SK-N-SH (cell line): ENCODE data around the gene SDK1. TPM values are rescaled to one million over a fixed set of nuclear protein-coding genes. Genes with fewer than 3 reads are reported as not detected.
A peak's percentile ranks its signal among the peaks of the same experiment; 100 is the strongest.

Experiments used
- CTCF ChIA-PET: fragments of 300-600, 350-600 bp; formaldehyde crosslinking; extraction: SDS; loops from one replicate; lab custom pipeline; 2021; lab: Yijun Ruan, JAX
- POLR2A ChIA-PET: fragments of 350-600 bp; sonication (Branson Sonifier 250); formaldehyde crosslinking; extraction: SDS; loops from one replicate; lab custom pipeline; 2020; ENCODE audit warnings: antibody characterized with exemption, inconsistent platforms; lab: Yijun Ruan, JAX
- DNase-seq: peaks from one replicate; pipeline ENCODE4 v3.0.0; 2012
- H2AFZ ChIP-seq: fragments of 200-600 bp; sonication (generic); 2 replicates; pipeline ENCODE4 v1.8.1; 2016; ENCODE audit warnings: antibody characterized with exemption, mild to moderate bottlenecking, low read depth
- H3F3A ChIP-seq: fragments of 200-600 bp; sonication (generic); replicated peaks from 2 replicates; pipeline ENCODE3; 2016; ENCODE audit warnings: antibody characterized with exemption, mild to moderate bottlenecking; ENCODE audit not compliant: insufficient read depth
- H3K27ac ChIP-seq, 2 experiments: fragments of 200-500 bp in 1 of 2; fragments of 200-600 bp in 1 of 2; sonication (Bioruptor generic) in 1 of 2; sonication (generic), shearing (Covaris generic) in 1 of 2; 2 replicates each; pipeline versions ENCODE4 v1.5.1 to v1.6.1; 2014 to 2016; ENCODE audit warnings: low read depth in 2 of 2, inconsistent platforms in 1 of 2, low read length in 1 of 2, mild to moderate bottlenecking in 1 of 2, mixed read lengths in 1 of 2
- H3K27me3 ChIP-seq: fragments of 200-600 bp; sonication (generic), shearing (Covaris generic); 2 replicates; pipeline ENCODE4 v1.6.1; 2016; ENCODE audit warnings: mixed run types; ENCODE audit not compliant: insufficient read depth
- H3K36me3 ChIP-seq, 2 experiments: fragments of 200-500 bp in 1 of 2; fragments of 200-600 bp in 1 of 2; sonication (Bioruptor generic) in 1 of 2; sonication (generic) in 1 of 2; replicated peaks in 1 of 2; 2 replicates each; pipeline versions ENCODE3 to v1.5.1; 2014 to 2016; ENCODE audit warnings: low read length in 1 of 2, mild to moderate bottlenecking in 1 of 2; ENCODE audit not compliant: insufficient read depth in 2 of 2, control insufficient read depth in 1 of 2
- H3K4me1 ChIP-seq, 2 experiments: fragments of 200-500 bp in 1 of 2; fragments of 200-600 bp in 1 of 2; sonication (Bioruptor generic) in 1 of 2; sonication (generic), shearing (Covaris generic) in 1 of 2; 2 replicates each; pipeline versions ENCODE4 v1.5.1 to v1.6.1; 2014 to 2016; ENCODE audit warnings: low read depth in 1 of 2, low read length in 1 of 2, mixed run types in 1 of 2; ENCODE audit not compliant: insufficient read depth in 2 of 2, control insufficient read depth in 1 of 2
- H3K4me2 ChIP-seq: fragments of 200-600 bp; sonication (generic), shearing (Covaris generic); 2 replicates; pipeline ENCODE4 v1.6.1; 2017; ENCODE audit warnings: mixed run types
- H3K4me3 ChIP-seq, 2 experiments: fragments of 200-500 bp in 1 of 2; fragments of 200-600 bp in 1 of 2; sonication (Bioruptor generic) in 1 of 2; sonication (generic), shearing (Covaris generic) in 1 of 2; 2 replicates each; pipeline versions ENCODE4 v1.5.1 to v1.8.1; 2014 to 2016; ENCODE audit warnings: low read depth in 2 of 2, inconsistent platforms in 1 of 2, low read length in 1 of 2, mild to moderate bottlenecking in 1 of 2, mixed read lengths in 1 of 2, moderate library complexity in 1 of 2
- H3K79me2 ChIP-seq: fragments of 200-600 bp; sonication (generic); 2 replicates; pipeline ENCODE4 v1.8.1; 2017; ENCODE audit warnings: mild to moderate bottlenecking; ENCODE audit not compliant: insufficient read depth
- H3K9ac ChIP-seq: fragments of 200-600 bp; sonication (generic); 2 replicates; pipeline ENCODE4 v1.6.1; 2017; ENCODE audit warnings: mixed run types
- H3K9me2 ChIP-seq: fragments of 200-600 bp; sonication (generic); 2 replicates; pipeline ENCODE4 v1.6.1; 2017; ENCODE audit warnings: mixed run types
- H3K9me3 ChIP-seq: fragments of 200-600 bp; sonication (generic); 2 replicates; pipeline ENCODE4 v1.6.1; 2017; ENCODE audit warnings: mixed run types, mild to moderate bottlenecking, moderate library complexity
- H4K20me1 ChIP-seq: fragments of 200-600 bp; sonication (generic); 2 replicates; pipeline ENCODE4 v1.6.1; 2017; ENCODE audit warnings: mild to moderate bottlenecking, mixed run types; ENCODE audit not compliant: insufficient read depth
- CTCF ChIP-seq: fragments of 200-600 bp; sonication (generic); IDR thresholded peaks from 2 replicates; pipeline ENCODE4 v1.6.1; 2017; ENCODE audit warnings: antibody characterized with exemption, mild to moderate bottlenecking, moderate library complexity
- GABPA ChIP-seq: IDR thresholded peaks from 2 replicates; pipeline ENCODE4 v1.4.0; 2012; ENCODE audit warnings: low read depth, mild to moderate bottlenecking
- MAX ChIP-seq: IDR thresholded peaks from 2 replicates; pipeline ENCODE4 v1.4.0; 2012; ENCODE audit warnings: low read depth
- POLR2AphosphoS5 ChIP-seq: IDR thresholded peaks from 2 replicates; pipeline ENCODE4 v1.6.1; 2012; ENCODE audit warnings: low read depth, low read length
- REST ChIP-seq: IDR thresholded peaks from 2 replicates; pipeline ENCODE4 v1.6.1; 2012; ENCODE audit warnings: mild to moderate bottlenecking, low read depth, low read length, moderate library complexity
- RFX5 ChIP-seq: IDR thresholded peaks from 2 replicates; pipeline ENCODE4 v1.6.1; 2012; ENCODE audit warnings: mild to moderate bottlenecking, improper control_type of control experiment, low read length
- SMC3 ChIP-seq: IDR thresholded peaks from 2 replicates; pipeline ENCODE4 v1.6.1; 2012; ENCODE audit warnings: low read depth, low read length, improper control_type of control experiment
- TAF1 ChIP-seq: IDR thresholded peaks from 2 replicates; pipeline ENCODE4 v1.6.1; 2012; ENCODE audit warnings: low read depth, mild to moderate bottlenecking, low read length, moderate library complexity, borderline replicate concordance
- WGBS: methylation state at CpG from one replicate; pipeline ENCODE4 v1.1.6; 2017; ENCODE audit warnings: low lambda C conversion rate; 5-methylcytosine and 5-hydroxymethylcytosine counted together
- polyA plus RNA-seq, 3 experiments: library from polyadenylated mRNA; depleted of rRNA; stranded (reverse); fragments of >200 nt; gene quantifications; 2 replicates each; pipeline ENCODE4 v1.2.3, GENCODE V29; 2012

Gene SDK1
- polyA plus RNA-seq, 1 of the 3 experiments (the other 2 are of a cell fraction) = 1.2 TPM

GRCh38 chr7:3430588-3430987, 129.5 kb downstream of the SDK1 start:
- H3K9me2 ChIP-seq = no peaks in the 10 kb centered on the region
- 71% methylated on average over 7 of the region's 7 CpGs for WGBS
- no peak overlapping the region for H3K9ac ChIP-seq
- POLR2A ChIA-PET = no interaction called here
- H3K79me2 ChIP-seq = no peaks in the 10 kb centered on the region
- no peaks in the 10 kb centered on the region for H3K36me3 ChIP-seq
- TF ChIP-seq CTCF = peak; percentile 25; the same call in 1 of the 2 replicates
- TF ChIP-seq POLR2AphosphoS5 = no peak
- H2AFZ ChIP-seq = no peak overlapping the region
- no peak overlapping the region for H3K4me3 ChIP-seq
- no peaks in the 10 kb centered on the region for H3F3A ChIP-seq
- H3K27me3 ChIP-seq = no peaks in the 10 kb centered on the region
- peaks cover 3 to 5% of the 10 kb centered on the region in 2 experiments; a peak in 1 of 4 replicates for H3K4me1 ChIP-seq
- no peak overlapping the region for H3K4me2 ChIP-seq
- H3K9me3 ChIP-seq = no peaks in the 10 kb centered on the region
- no peak overlapping the region for H3K27ac ChIP-seq
- H4K20me1 ChIP-seq = no peaks in the 10 kb centered on the region
- CTCF ChIA-PET = interaction anchor here (1.0 to 1.8 kb wide), 5 partner anchors 9 to 130 kb away, joined by 3 to 4 read pairs (median 4); partner anchors contain the start of gene SDK1
- no peak for DNase-seq

GRCh38 chr7:3431306-3431705, 130.3 kb downstream of the SDK1 start:
- Histone ChIP-seq H3K79me2 (no peaks in the 10 kb centered on the region), H3K36me3 (no peaks in the 10 kb centered on the region), H3K9me3 (no peaks in the 10 kb centered on the region), H3K9me2 (no peaks in the 10 kb centered on the region), H3K27ac (no peak overlapping the region), H3K27me3 (no peaks in the 10 kb centered on the region), H3K4me1 (peaks cover 3 to 10% of the 10 kb centered on the region in 2 experiments; a peak in 3 of 4 replicates), H4K20me1 (no peaks in the 10 kb centered on the region), H2AFZ (no peak overlapping the region), H3K4me3 (no peak overlapping the region), H3K9ac (no peak overlapping the region), H3F3A (peaks cover 4% of the 10 kb centered on the region)
- CTCF ChIA-PET = interaction anchor here (1.0 to 1.8 kb wide), 6 partner anchors 8 to 131 kb away, joined by 3 to 4 read pairs (median 4); partner anchors contain the start of gene SDK1
- POLR2A ChIA-PET = no interaction called here
- WGBS = 37% methylated on average over 1 of the region's 1 CpG
- TF ChIP-seq GABPA (no peak), MAX (no peak), TAF1 (no peak), RFX5 (no peak), REST (no peak), SMC3 (no peak)
- TF ChIP-seq, all 33 proteins: peak for 0
- H3K4me2 ChIP-seq = no peak overlapping the region
- no peak for DNase-seq
